Uterus (tissue), 2 donors: ENCODE results near the gene CNTLN.

Source experiments
- POLR2A ChIP-seq, 2 donors: fragments of 450-650 bp; IDR thresholded peaks; one replicate each; pipeline ENCODE4 v1.6.1; 2016; ENCODE audit warnings: antibody characterized with exemption in 2 of 2, mild to moderate bottlenecking in 1 of 2, moderate library complexity in 1 of 2
- TF ChIP-seq, protein P1 (sequence below), 4 experiments: fragments of 200-600 bp in 2 of 4; fragments of 450-650 bp in 2 of 4; sonication (generic) in 2 of 4; IDR thresholded peaks; one replicate each; pipeline ENCODE4 v1.5.1; 2016 to 2019; ENCODE audit warnings: antibody characterized with exemption in 4 of 4, mild to moderate bottlenecking in 2 of 4, moderate library complexity in 1 of 4

DNA sequence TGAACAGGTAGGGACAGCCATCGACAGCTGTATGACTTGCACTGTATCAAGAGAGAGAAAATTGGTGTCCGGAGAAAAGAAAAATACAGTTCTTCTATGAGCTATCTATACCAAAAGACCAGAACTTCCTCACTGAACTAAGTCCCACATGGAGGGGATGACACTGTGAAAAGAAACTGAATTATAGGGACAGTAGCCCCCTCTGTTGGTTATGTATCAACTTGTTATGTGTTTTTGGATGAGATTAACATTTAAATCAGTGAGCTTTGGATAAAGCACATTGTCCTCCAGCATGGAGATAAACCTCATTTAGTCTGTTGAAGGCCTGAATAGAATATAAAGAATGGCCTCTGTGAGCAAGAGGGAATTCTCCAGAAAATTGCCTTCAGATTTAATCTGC lies 267.5 kb downstream of the CNTLN start:
- TF ChIP-seq, protein P1, sequence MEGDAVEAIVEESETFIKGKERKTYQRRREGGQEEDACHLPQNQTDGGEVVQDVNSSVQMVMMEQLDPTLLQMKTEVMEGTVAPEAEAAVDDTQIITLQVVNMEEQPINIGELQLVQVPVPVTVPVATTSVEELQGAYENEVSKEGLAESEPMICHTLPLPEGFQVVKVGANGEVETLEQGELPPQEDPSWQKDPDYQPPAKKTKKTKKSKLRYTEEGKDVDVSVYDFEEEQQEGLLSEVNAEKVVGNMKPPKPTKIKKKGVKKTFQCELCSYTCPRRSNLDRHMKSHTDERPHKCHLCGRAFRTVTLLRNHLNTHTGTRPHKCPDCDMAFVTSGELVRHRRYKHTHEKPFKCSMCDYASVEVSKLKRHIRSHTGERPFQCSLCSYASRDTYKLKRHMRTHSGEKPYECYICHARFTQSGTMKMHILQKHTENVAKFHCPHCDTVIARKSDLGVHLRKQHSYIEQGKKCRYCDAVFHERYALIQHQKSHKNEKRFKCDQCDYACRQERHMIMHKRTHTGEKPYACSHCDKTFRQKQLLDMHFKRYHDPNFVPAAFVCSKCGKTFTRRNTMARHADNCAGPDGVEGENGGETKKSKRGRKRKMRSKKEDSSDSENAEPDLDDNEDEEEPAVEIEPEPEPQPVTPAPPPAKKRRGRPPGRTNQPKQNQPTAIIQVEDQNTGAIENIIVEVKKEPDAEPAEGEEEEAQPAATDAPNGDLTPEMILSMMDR (IDR thresholded peaks at IDR 0.05) = no peak
- TF ChIP-seq POLR2A (IDR thresholded peaks at IDR 0.05) = no peak
